IMR-90 (cell line): ENCODE data around the gene TIAM2. TPM values are rescaled to one million over a fixed set of nuclear protein-coding genes. Genes with fewer than 3 reads are reported as not detected.

Experiments used
- ATAC-seq: fragments of 200-7000 bp; cut with Tn5 transposase; 2 replicates; pipeline ENCODE4 v1.9.1; 2020; ENCODE audit warnings: low read depth, mild to moderate bottlenecking, moderate library complexity
- BruUV-seq: library from RNA; stranded (reverse); fragments of 400-500 nt; replicated peaks from 2 replicates; lab custom pipeline; 2021; lab: Mats Ljungman, UMichigan
- CTCF ChIA-PET: fragments of 300-600 bp; formaldehyde crosslinking; extraction: SDS; loops from one replicate; lab custom pipeline; 2021; ENCODE audit warnings: antibody characterized with exemption; lab: Yijun Ruan, JAX
- POLR2A ChIA-PET: fragments of 300-600 bp; sonication (Branson Sonifier 250); formaldehyde crosslinking; loops from one replicate; lab custom pipeline; 2022; ENCODE audit warnings: antibody characterized with exemption; ENCODE audit not compliant: unreplicated experiment; lab: Charles Lee
- DNase-seq: peaks from one replicate; pipeline ENCODE4 v3.0.0; 2013
- H2AFZ ChIP-seq: replicated peaks from 2 replicates; pipeline ENCODE3; 2013; ENCODE audit warnings: low read length, mild to moderate bottlenecking; ENCODE audit not compliant: poor library complexity
- H2AK5ac ChIP-seq: 2 replicates; pipeline ENCODE4 v1.6.1; 2013; ENCODE audit warnings: low read depth, low read length, inconsistent platforms
- H2AK9ac ChIP-seq: replicated peaks from 2 replicates; pipeline ENCODE3; 2013; ENCODE audit warnings: mild to moderate bottlenecking, low read depth, low read length, moderate library complexity; ENCODE audit not compliant: poor library complexity
- H2BK120ac ChIP-seq: 2 replicates; pipeline ENCODE4 v1.6.1; 2013; ENCODE audit warnings: low read depth, low read length, inconsistent platforms
- H2BK15ac ChIP-seq: 3 replicates; pipeline ENCODE4 v1.6.1; 2013; ENCODE audit warnings: low read depth, low read length, inconsistent platforms
- H2BK20ac ChIP-seq: 2 replicates; pipeline ENCODE4 v1.6.1; 2013; ENCODE audit warnings: low read depth, mild to moderate bottlenecking, inconsistent platforms, low read length, moderate library complexity
- H2BK5ac ChIP-seq: 2 replicates; pipeline ENCODE4 v1.6.1; 2013; ENCODE audit warnings: mild to moderate bottlenecking, low read depth, low read length, inconsistent platforms; ENCODE audit not compliant: poor library complexity, severe bottlenecking
- H3K14ac ChIP-seq: replicated peaks from 2 replicates; pipeline ENCODE4 v1.6.1; 2013; ENCODE audit warnings: low read depth, low read length, inconsistent platforms
- H3K18ac ChIP-seq: 2 replicates; pipeline ENCODE4 v1.6.1; 2013; ENCODE audit warnings: low read depth, low read length, control low read depth
- H3K23ac ChIP-seq: 2 replicates; pipeline ENCODE4 v1.6.1; 2013; ENCODE audit warnings: low read depth, low read length, inconsistent platforms
- H3K27ac ChIP-seq: 2 replicates; pipeline ENCODE4 v1.5.1; 2013; ENCODE audit warnings: mild to moderate bottlenecking, control low read depth, low read length; ENCODE audit not compliant: insufficient read depth
- H3K27me3 ChIP-seq: 2 replicates; pipeline ENCODE4 v1.6.1; 2013; ENCODE audit warnings: low read length; ENCODE audit not compliant: control insufficient read depth, insufficient read depth
- H3K36me3 ChIP-seq: 2 replicates; pipeline ENCODE4 v1.6.1; 2013; ENCODE audit warnings: low read length, mixed read lengths; ENCODE audit not compliant: control insufficient read depth, insufficient read depth
- H3K4ac ChIP-seq: 2 replicates; pipeline ENCODE4 v1.6.1; 2013; ENCODE audit warnings: low read depth, low read length, inconsistent platforms
- H3K4me1 ChIP-seq: 2 replicates; pipeline ENCODE4 v1.6.1; 2013; ENCODE audit warnings: low read length, mixed read lengths; ENCODE audit not compliant: control insufficient read depth, insufficient read depth
- H3K4me2 ChIP-seq: 2 replicates; pipeline ENCODE4 v1.6.1; 2013; ENCODE audit warnings: low read depth, mild to moderate bottlenecking, control low read depth, low read length, moderate library complexity
- H3K4me3 ChIP-seq: 2 replicates; pipeline ENCODE4 v1.5.1; 2013; ENCODE audit warnings: low read depth, mild to moderate bottlenecking, control low read depth, low read length, moderate library complexity; ENCODE audit not compliant: insufficient read depth
- H3K56ac ChIP-seq: 2 replicates; pipeline ENCODE4 v1.6.1; 2013; ENCODE audit warnings: low read length, inconsistent platforms; ENCODE audit not compliant: insufficient read depth; ENCODE audit errors: extremely low read depth
- H3K79me1 ChIP-seq, 2 experiments: 2 replicates each; pipeline ENCODE4 v1.6.1; 2013; ENCODE audit warnings: low read length in 2 of 2, inconsistent platforms in 1 of 2, low read depth in 1 of 2
- H3K9ac ChIP-seq: 2 replicates; pipeline ENCODE4 v1.6.1; 2013; ENCODE audit warnings: low read depth, low read length, control low read depth
- H3K9me1 ChIP-seq: 2 replicates; pipeline ENCODE4 v1.6.1; 2013; ENCODE audit warnings: low read length, inconsistent platforms; ENCODE audit not compliant: insufficient read depth
- H3K9me3 ChIP-seq: 2 replicates; pipeline ENCODE4 v1.6.1; 2013; ENCODE audit warnings: low read length; ENCODE audit not compliant: control insufficient read depth, insufficient read depth
- H4K20me1 ChIP-seq: 2 replicates; pipeline ENCODE4 v1.6.1; 2013; ENCODE audit warnings: low read length, inconsistent platforms; ENCODE audit not compliant: insufficient read depth
- H4K5ac ChIP-seq: 2 replicates; pipeline ENCODE4 v1.6.1; 2013; ENCODE audit warnings: mild to moderate bottlenecking, low read depth, low read length, control low read depth
- H4K8ac ChIP-seq, 2 experiments: 2 replicates each; pipeline ENCODE4 v1.6.1; 2013; ENCODE audit warnings: low read depth in 2 of 2, low read length in 2 of 2, control low read depth in 1 of 2, inconsistent platforms in 1 of 2
- H4K91ac ChIP-seq: 2 replicates; pipeline ENCODE4 v1.6.1; 2013; ENCODE audit warnings: low read depth, low read length, inconsistent platforms; ENCODE audit not compliant: insufficient read depth
- CEBPB ChIP-seq: IDR thresholded peaks from 2 replicates; pipeline ENCODE4 v1.6.1; 2012; ENCODE audit warnings: low read depth, low read length, improper control_type of control experiment
- CHD1 ChIP-seq: IDR thresholded peaks from 2 replicates; pipeline ENCODE4 v1.6.1; 2012; ENCODE audit warnings: low read depth, low read length, improper control_type of control experiment
- ELK1 ChIP-seq: fragments of 150-350 bp; IDR thresholded peaks from 2 replicates; pipeline ENCODE4 v1.6.1; 2016; ENCODE audit warnings: low read depth, mild to moderate bottlenecking, low read length, moderate library complexity, borderline replicate concordance
- FOS ChIP-seq: fragments of 150-350 bp; IDR thresholded peaks from 2 replicates; pipeline ENCODE4 v1.6.1; 2016; ENCODE audit warnings: low read depth, low read length
- MXI1 ChIP-seq: IDR thresholded peaks from 2 replicates; pipeline ENCODE4 v1.6.1; 2012; ENCODE audit warnings: low read depth, mild to moderate bottlenecking, low read length, moderate library complexity, borderline replicate concordance
- RFX5 ChIP-seq: IDR thresholded peaks from 2 replicates; pipeline ENCODE4 v1.8.0; 2012; ENCODE audit warnings: low read depth, mild to moderate bottlenecking, low read length, moderate library complexity
- WGBS, 2 experiments: methylation state at CpG; one replicate each; pipeline versions ENCODE4 v1.1.5 to v1.1.7; 2013; ENCODE audit warnings: missing lambda C conversion rate in 2 of 2; ENCODE audit not compliant: insufficient read length in 1 of 2; ENCODE audit errors: extremely low coverage in 2 of 2; 5-methylcytosine and 5-hydroxymethylcytosine counted together
- dilution Hi-C: fragments of 300-500 bp; cut with HindIII; formaldehyde crosslinking; loops from one replicate; pipeline ENCODE4 v1.14.3; 2018; ENCODE audit warnings: low sequenced_read_pairs; ENCODE audit not compliant: unreplicated experiment
- in situ Hi-C: fragments of 300-500 bp; cut with MboI; formaldehyde crosslinking; loops from 3 replicates; pipeline ENCODE4 v1.14.3; 2019; ENCODE audit warnings: low sequenced_read_pairs, inconsistent platforms, mixed read lengths
- intact Hi-C: fragments of 100-400 bp; cut with micrococcal nuclease; formaldehyde crosslinking; loops from 2 replicates; pipeline ENCODE4 v1.10.0; 2022
- polyA plus RNA-seq, 3 experiments: library from polyadenylated mRNA; depleted of rRNA; stranded (reverse); fragments of >200 nt; gene quantifications; 2 replicates each; pipeline ENCODE4 v1.2.3, GENCODE V29; 2012; ENCODE audit warnings: low replicate concordance in 1 of 3
- total RNA-seq: library from RNA; depleted of rRNA; stranded (reverse); fragments of >200 nt; gene quantifications from 2 replicates; pipeline ENCODE4 v1.2.3, GENCODE V29; 2012

The TIAM2 gene
- total and polyA plus RNA-seq, 2 of the 4 experiments (the other 2 are of a cell fraction): 3.1 to 4.7 TPM

GRCh38 chr6:155022721-155023120 is 27.6 kb downstream of the TIAM2 start:
- H2AFZ ChIP-seq: no peak overlapping the region
- peaks cover 0 to 6% of the 10 kb centered on the region in 2 experiments; a peak in 1 of 4 replicates for H3K79me1 ChIP-seq
- H3K4ac ChIP-seq: no peak overlapping the region
- H3K18ac ChIP-seq: no peak overlapping the region
- DNase-seq (no peak), ATAC-seq (no peak)
- in situ Hi-C loops: no loop called here
- H3K23ac ChIP-seq: no peak overlapping the region
- no peak overlapping the region for H2BK5ac ChIP-seq
- H3K4me1 ChIP-seq: peaks cover 3% of the 10 kb centered on the region; the same call in 1 of the 2 replicates
- no peak overlapping the region for H3K4me2 ChIP-seq
- H3K9ac ChIP-seq: no peak overlapping the region
- 87% methylated on average over 6 of the region's 7 CpGs; no CpG with 5 or more reads in 1 of the 2 experiments for WGBS, 2 experiments
- no peak overlapping the region for H3K27ac ChIP-seq
- 0 out of 2 replicates have a peak, but pooled peaks cover 2% of the 10 kb centered on the region for H3K36me3 ChIP-seq
- no peak overlapping the region for H3K4me3 ChIP-seq
- no peak overlapping the region for H2BK120ac ChIP-seq
- ChIA-PET POLR2A (no interaction called here), CTCF (no interaction called here)
- dilution Hi-C loops: no loop called here
- H2AK5ac ChIP-seq: no peak overlapping the region
- no peaks in the 10 kb centered on the region for H3K27me3 ChIP-seq
- TF ChIP-seq RFX5 (no peak), CEBPB (no peak), CHD1 (no peak), MXI1 (no peak), ELK1 (no peak), FOS (no peak)
- no peak overlapping the region for H3K14ac ChIP-seq
- no peak overlapping the region for H4K91ac ChIP-seq
- no peak overlapping the region for H4K8ac ChIP-seq
- H3K9me3 ChIP-seq: no peaks in the 10 kb centered on the region
- H3K56ac ChIP-seq: no peak overlapping the region
- H4K5ac ChIP-seq: no peak overlapping the region
- no peaks in the 10 kb centered on the region for H4K20me1 ChIP-seq
- no peaks in the 10 kb centered on the region for H3K9me1 ChIP-seq
- no TSS peak for BruUV-seq
- intact Hi-C loops: no loop called here
- no peak overlapping the region for H2AK9ac ChIP-seq
- no peak overlapping the region for H2BK20ac ChIP-seq
- no peak overlapping the region for H2BK15ac ChIP-seq
